ENCODE results near the gene ARHGEF19. TPM values are rescaled to one million over a fixed set of nuclear protein-coding genes. Genes with fewer than 3 reads are reported as not detected.

ARHGEF19 gene
- total RNA-seq, 4 donors from 2014 or later: 11.9 to 32.3 (median 17.5) TPM

DNA sequence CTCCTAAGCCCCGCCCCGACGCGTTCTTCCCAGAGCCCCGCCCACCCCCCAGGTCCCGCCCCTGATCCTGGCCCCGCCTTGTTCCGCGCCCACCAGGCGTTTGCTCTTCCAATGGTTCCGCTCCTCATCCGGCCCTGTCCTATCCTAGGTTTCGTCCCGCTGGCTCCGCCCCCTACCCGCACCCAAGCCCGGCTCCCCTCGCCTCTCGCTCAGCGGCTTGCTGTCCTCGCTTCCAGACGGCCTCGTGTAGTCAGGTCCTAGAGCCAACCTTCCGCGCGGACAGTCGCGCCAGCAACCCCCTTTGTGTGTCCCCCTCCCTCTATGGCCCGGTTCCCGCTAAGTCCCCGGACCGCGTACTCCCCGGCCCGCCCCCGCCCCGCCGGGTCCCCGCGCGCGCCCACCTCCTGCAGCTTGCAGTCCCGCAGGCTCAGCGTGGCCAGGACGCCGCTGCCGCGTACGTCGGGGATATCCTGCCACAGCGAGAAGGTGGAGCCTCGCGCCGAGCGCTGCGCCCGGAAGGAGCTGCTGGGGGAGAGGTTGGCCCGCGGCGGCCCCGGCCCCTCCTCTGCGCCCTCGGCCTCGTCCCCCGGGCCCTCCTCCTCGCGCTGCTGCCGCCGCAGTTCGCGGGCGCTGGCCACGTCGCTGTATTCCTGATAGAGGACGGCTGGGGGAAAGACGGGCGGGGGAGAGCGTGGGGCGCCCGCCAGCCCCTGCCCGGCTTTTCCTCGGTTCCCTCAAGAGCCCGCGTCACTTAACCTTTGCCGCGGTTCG, 5.7 kb downstream of the ARHGEF19 start:
- TF ChIP-seq, protein P1, sequence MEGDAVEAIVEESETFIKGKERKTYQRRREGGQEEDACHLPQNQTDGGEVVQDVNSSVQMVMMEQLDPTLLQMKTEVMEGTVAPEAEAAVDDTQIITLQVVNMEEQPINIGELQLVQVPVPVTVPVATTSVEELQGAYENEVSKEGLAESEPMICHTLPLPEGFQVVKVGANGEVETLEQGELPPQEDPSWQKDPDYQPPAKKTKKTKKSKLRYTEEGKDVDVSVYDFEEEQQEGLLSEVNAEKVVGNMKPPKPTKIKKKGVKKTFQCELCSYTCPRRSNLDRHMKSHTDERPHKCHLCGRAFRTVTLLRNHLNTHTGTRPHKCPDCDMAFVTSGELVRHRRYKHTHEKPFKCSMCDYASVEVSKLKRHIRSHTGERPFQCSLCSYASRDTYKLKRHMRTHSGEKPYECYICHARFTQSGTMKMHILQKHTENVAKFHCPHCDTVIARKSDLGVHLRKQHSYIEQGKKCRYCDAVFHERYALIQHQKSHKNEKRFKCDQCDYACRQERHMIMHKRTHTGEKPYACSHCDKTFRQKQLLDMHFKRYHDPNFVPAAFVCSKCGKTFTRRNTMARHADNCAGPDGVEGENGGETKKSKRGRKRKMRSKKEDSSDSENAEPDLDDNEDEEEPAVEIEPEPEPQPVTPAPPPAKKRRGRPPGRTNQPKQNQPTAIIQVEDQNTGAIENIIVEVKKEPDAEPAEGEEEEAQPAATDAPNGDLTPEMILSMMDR (IDR thresholded peaks at IDR 0.05): no peak
- peak; percentile 32 to 88 for TF ChIP-seq POLR2A (IDR thresholded peaks at IDR 0.05)
- Histone ChIP-seq H3K27ac (peak overlapping the region; percentile 70 to 94 (median 93)), H3K9me3 (no peaks in the 10 kb centered on the region), H3K36me3 (no peaks in the 10 kb centered on the region), H3K4me3 (replicated peaks in 1 of 3) (peak overlapping the region in 2 of 3 donors; percentile 34 to 43), H3K4me1 (peaks cover 34 to 43% of the 10 kb centered on the region in 2 donors), H3K27me3 (no peaks in the 10 kb centered on the region)
- intact Hi-C loops (cut with DNase I): no loop called here
- WGBS, 2 donors: 0 to 1% methylated on average over 20 to 41 of the region's 87 CpGs
- DNase-seq: peak; percentile 98 to 99

DNA sequence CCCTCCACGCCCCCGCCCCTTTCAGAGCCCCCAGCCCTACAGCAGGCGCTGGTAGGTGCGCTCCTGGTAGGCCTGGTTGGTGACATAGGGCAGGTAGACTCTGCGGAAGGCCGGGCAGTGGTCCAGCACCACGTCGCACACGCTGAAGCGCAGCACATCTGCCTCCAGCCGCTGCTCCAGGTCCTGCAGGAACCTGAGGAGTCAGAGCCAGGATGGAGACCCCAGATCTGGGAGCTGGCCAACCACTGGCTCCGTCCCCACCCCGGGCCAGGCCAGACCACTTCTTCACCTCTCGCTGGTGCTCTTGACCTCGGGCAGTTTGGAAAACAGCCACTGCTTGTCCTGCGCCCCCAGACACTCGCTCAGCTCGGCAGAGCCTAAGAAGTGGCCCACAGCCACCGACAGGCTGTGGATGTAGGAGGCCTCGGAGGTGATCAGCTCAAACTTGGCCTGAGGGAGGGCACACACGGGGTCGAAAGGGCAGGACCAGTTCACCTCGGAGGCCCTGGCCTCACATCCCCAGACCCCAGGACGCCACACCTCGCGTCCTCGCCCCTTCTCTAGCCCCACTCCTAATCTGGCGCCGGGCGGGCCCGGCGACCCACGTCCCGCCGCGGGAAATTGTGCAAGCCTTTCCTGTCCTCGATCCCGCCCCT, 6.4 kb downstream of the ARHGEF19 start:
- DNase-seq: no peak
- no peaks in the 10 kb centered on the region for H3K9me3 ChIP-seq
- TF ChIP-seq, protein P1 (IDR thresholded peaks at IDR 0.05): no peak
- TF ChIP-seq POLR2A (IDR thresholded peaks at IDR 0.05): no peak
- H3K27me3 ChIP-seq: no peaks in the 10 kb centered on the region
- WGBS, 2 donors: 40 to 50% methylated on average over 17 to 26 of the region's 38 CpGs
- peak overlapping the region in 1 of 3 donors; percentile 39 for H3K4me3 ChIP-seq (replicated peaks in 1 of 3)
- H3K27ac ChIP-seq: peak overlapping the region; percentile 72 to 94 (median 89)
- no peaks in the 10 kb centered on the region for H3K36me3 ChIP-seq
- intact Hi-C loops (cut with DNase I): no loop called here
- peaks cover 27 to 36% of the 10 kb centered on the region in 2 donors for H3K4me1 ChIP-seq

DNA sequence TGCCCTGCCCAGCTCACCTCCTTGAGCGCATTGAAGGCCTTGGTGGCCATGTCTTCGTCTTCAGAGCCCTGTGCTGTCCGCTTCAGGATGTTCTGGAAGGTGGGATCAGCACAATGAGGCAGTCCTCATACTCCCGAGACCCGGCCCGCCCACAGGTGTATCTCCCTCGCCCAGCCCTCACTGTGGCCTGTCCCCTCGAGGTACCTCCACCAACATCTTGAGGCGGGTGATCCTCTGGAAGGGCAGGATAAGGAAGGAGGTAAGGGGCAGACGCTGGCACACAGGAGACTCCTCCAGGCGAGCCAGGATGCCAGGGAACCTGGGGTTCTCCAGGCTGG, 7.1 kb downstream of the ARHGEF19 start:
- Histone ChIP-seq H3K27ac (no peak overlapping the region), H3K4me3 (replicated peaks in 1 of 3) (no peak overlapping the region), H3K9me3 (no peaks in the 10 kb centered on the region), H3K36me3 (no peaks in the 10 kb centered on the region), H3K4me1 (peaks cover 20 to 29% of the 10 kb centered on the region in 2 donors), H3K27me3 (no peaks in the 10 kb centered on the region)
- no peak for DNase-seq
- intact Hi-C loops (cut with DNase I): no loop called here
- no peak for TF ChIP-seq POLR2A (IDR thresholded peaks at IDR 0.05)
- TF ChIP-seq, protein P1 (IDR thresholded peaks at IDR 0.05): no peak
- WGBS, 2 donors: 94 to 97% methylated on average over 9 to 11 of the region's 11 CpGs

DNA sequence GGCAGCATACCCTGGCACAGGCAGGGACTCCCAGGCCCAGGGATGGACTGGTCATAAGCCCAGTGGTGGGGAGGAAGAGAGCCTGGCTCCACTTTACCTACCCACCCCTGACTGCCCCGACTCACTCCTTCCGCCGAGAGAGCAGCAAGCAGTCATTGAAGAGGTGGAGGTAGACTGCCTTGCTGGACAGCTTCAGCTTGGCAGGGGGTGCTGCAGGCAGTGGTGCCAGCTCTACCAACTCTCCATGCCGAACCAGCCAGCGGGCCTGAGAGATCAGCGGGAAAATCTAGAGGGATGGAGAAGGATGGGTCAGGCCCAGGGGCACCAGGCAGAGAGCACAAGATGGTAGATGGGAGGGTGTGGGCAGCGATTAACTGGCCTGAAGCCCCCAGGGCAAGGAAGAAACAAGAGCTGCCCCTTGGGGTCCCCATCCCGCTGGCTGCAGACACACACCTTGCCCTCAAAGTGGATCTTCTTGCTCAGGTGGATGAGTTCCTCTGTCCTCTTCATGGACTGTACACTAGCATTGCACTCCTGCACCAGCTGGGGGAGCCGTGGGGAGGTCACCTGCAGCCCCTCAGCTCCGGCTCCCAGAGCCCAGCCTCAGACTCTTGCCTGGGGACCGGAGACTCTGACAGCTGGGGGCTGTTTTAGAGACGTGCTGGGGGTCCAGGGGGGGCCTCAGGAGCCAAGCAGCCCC, 7.7 kb downstream of the ARHGEF19 start:
- no peak overlapping the region for H3K27ac ChIP-seq
- H3K36me3 ChIP-seq: no peaks in the 10 kb centered on the region
- no peaks in the 10 kb centered on the region for H3K27me3 ChIP-seq
- TF ChIP-seq POLR2A (IDR thresholded peaks at IDR 0.05): no peak
- TF ChIP-seq, protein P1 (IDR thresholded peaks at IDR 0.05): peak in 4 of 6 experiments; percentile 27 to 37 (median 36)
- peaks cover 15 to 24% of the 10 kb centered on the region in 2 donors for H3K4me1 ChIP-seq
- H3K9me3 ChIP-seq: no peaks in the 10 kb centered on the region
- H3K4me3 ChIP-seq (replicated peaks in 1 of 3): no peak overlapping the region
- peak; percentile 51 to 61 for DNase-seq
- intact Hi-C loops (cut with DNase I): loop anchor here (5.0 kb wide), 1 partner anchor 33 kb away; the partner anchor contains the start of gene CPLANE2
- 75 to 78% methylated on average over 8 to 12 of the region's 12 CpGs for WGBS, 2 donors

All from thyroid gland (tissue), 4 donors.